Measurements from ENCODE around the gene EDIL3.

EDIL3 gene

GRCh38 chr5:83964271-83964670 lies 420.4 kb downstream of the EDIL3 start:
- peak; percentile 40 for DNase-seq (ENCODE audit: low read depth)

GRCh38 chr5:83957188-83957587 lies 427.5 kb downstream of the EDIL3 start:
- DNase-seq (ENCODE audit: low read depth): peak; percentile 78

- DNase-seq (ENCODE audit: low read depth): peak; percentile 59
Observed at GRCh38 chr5:83956386-83956785, 428.3 kb downstream of the EDIL3 start.

- DNase-seq (ENCODE audit: low read depth): peak; percentile 88
Observed at GRCh38 chr5:83955916-83956315, 428.8 kb downstream of the EDIL3 start.

GRCh38 chr5:83947763-83948162 lies 436.9 kb downstream of the EDIL3 start:
- DNase-seq (ENCODE audit: low read depth): no peak

- no peak for DNase-seq (ENCODE audit: low read depth)
Observed at GRCh38 chr5:83946516-83946915, 438.2 kb downstream of the EDIL3 start.

GRCh38 chr5:83942155-83942554 lies 442.5 kb downstream of the EDIL3 start:
- DNase-seq (ENCODE audit: low read depth): no peak

GRCh38 chr5:83937837-83938236 lies 446.8 kb downstream of the EDIL3 start:
- no peak for DNase-seq (ENCODE audit: low read depth)

GRCh38 chr5:83931969-83932368 lies 452.7 kb downstream of the EDIL3 start:
- no peak for DNase-seq (ENCODE audit: low read depth)

GRCh38 chr5:83927140-83927733 lies 457.4 kb downstream of the EDIL3 start:
- peak; percentile 70 for DNase-seq (ENCODE audit: low read depth)

GRCh38 chr5:83925955-83926337 lies 458.7 kb downstream of the EDIL3 start:
- DNase-seq (ENCODE audit: low read depth): peak; percentile 45

GRCh38 chr5:83925321-83925954 lies 459.2 kb downstream of the EDIL3 start:
- DNase-seq (ENCODE audit: low read depth): peak; percentile 93

GRCh38 chr5:83924891-83925290 lies 459.8 kb downstream of the EDIL3 start:
- peak; percentile 60 for DNase-seq (ENCODE audit: low read depth)

- peak; percentile 65 for DNase-seq (ENCODE audit: low read depth)
Observed at GRCh38 chr5:83924171-83924570, 460.5 kb downstream of the EDIL3 start.

GRCh38 chr5:83922699-83923098 lies 462.0 kb downstream of the EDIL3 start:
- DNase-seq (ENCODE audit: low read depth): no peak

GRCh38 chr5:83921666-83922193 lies 462.9 kb downstream of the EDIL3 start:
- no peak for DNase-seq (ENCODE audit: low read depth)

GRCh38 chr5:83919071-83920041 lies 465.3 kb downstream of the EDIL3 start:
- DNase-seq (ENCODE audit: low read depth): peak; percentile 64

GRCh38 chr5:83917261-83917908 lies 467.3 kb downstream of the EDIL3 start:
- no peak for DNase-seq (ENCODE audit: low read depth)

- DNase-seq (ENCODE audit: low read depth): peak; percentile 82
Observed at GRCh38 chr5:83914662-83915418, 469.8 kb downstream of the EDIL3 start.

- DNase-seq (ENCODE audit: low read depth): peak; percentile 89
Observed at GRCh38 chr5:83914199-83914598, 470.5 kb downstream of the EDIL3 start.

- no peak for DNase-seq (ENCODE audit: low read depth)
Observed at GRCh38 chr5:83913593-83913992, 471.1 kb downstream of the EDIL3 start.

Data from iris pigment epithelial cell (primary cell).